OCI-LY3 (cell line): ENCODE measurements around the gene RHOA.
A peak's percentile ranks its signal among the peaks of the same experiment; 100 is the strongest.
"Not testable (repeated sequence)": the region's sequence is repeated elsewhere in the genome, so short reads cannot be mapped to it uniquely, and the experiment has no call there.

Experiments used
- H2AFZ ChIP-seq: fragments of 200-600, 300-600 bp; shearing (Covaris generic); 2 replicates; pipeline ENCODE4 v1.6.0; 2014; ENCODE audit warnings: antibody characterized with exemption, low read depth, low read length
- H3K27ac ChIP-seq: fragments of 200-600, 300-600 bp; sonication (generic); 2 replicates; pipeline ENCODE4 v1.5.1; 2014; ENCODE audit warnings: mild to moderate bottlenecking, low read length, moderate library complexity, mixed read lengths
- H3K27me3 ChIP-seq: fragments of 200-600, 300-600 bp; sonication (generic); 2 replicates; pipeline ENCODE4 v1.6.1; 2014; ENCODE audit warnings: low read depth, low read length, mixed read lengths
- H3K36me3 ChIP-seq: fragments of 200-600, 300-600 bp; sonication (generic); replicated peaks from 2 replicates; pipeline ENCODE3; 2014; ENCODE audit warnings: low read depth, low read length, mixed read lengths
- H3K4me1 ChIP-seq: fragments of 300-600, 200-600 bp; sonication (generic); 2 replicates; pipeline ENCODE4 v1.6.1; 2014; ENCODE audit warnings: low read length, mixed read lengths
- H3K4me2 ChIP-seq: fragments of 200-600, 300-600 bp; sonication (generic); 2 replicates; pipeline ENCODE4 v1.6.1; 2014; ENCODE audit warnings: low read length, mixed read lengths
- H3K4me3 ChIP-seq: fragments of 300-600, 200-600 bp; sonication (generic); 2 replicates; pipeline ENCODE4 v1.5.1; 2014; ENCODE audit warnings: antibody characterized with exemption, mild to moderate bottlenecking, low read length, moderate library complexity
- H3K79me2 ChIP-seq: fragments of 300-600, 200-600 bp; shearing (Covaris generic); 2 replicates; pipeline ENCODE4 v1.6.1; 2014; ENCODE audit warnings: mild to moderate bottlenecking, low read length, mixed read lengths
- H3K9ac ChIP-seq: fragments of 300-600, 200-600 bp; shearing (Covaris generic); 2 replicates; pipeline ENCODE4 v1.6.0; 2014; ENCODE audit warnings: mild to moderate bottlenecking, low read length, moderate library complexity
- H3K9me3 ChIP-seq: fragments of 200-600, 300-600 bp; shearing (Covaris generic); 2 replicates; pipeline ENCODE4 v1.6.1; 2014; ENCODE audit warnings: low read length, mixed read lengths; ENCODE audit not compliant: insufficient read depth
- H4K20me1 ChIP-seq: fragments of 200-600, 300-600 bp; sonication (generic); 2 replicates; pipeline ENCODE4 v1.6.1; 2016; ENCODE audit warnings: low read length, mixed read lengths; ENCODE audit not compliant: insufficient read depth
- EZH2phosphoT487 ChIP-seq: fragments of 200-600 bp; shearing (Covaris generic); IDR thresholded peaks from 2 replicates; pipeline ENCODE4 v1.6.1; 2018; ENCODE audit warnings: antibody characterized with exemption, mixed run types, low read depth
- TF ChIP-seq, protein P1 (sequence below): fragments of 200-600, 300-600 bp; sonication (generic); IDR thresholded peaks from 2 replicates; pipeline ENCODE4 v1.5.1; 2014; ENCODE audit warnings: antibody characterized with exemption, low read length, low read depth

RHOA gene

GRCh38 chr3:49362561-49362960 is 49.2 kb downstream of the RHOA start:
- H3K36me3 ChIP-seq, result peaks cover 45% of the 10 kb centered on the region
- H3K27ac ChIP-seq, result no peak overlapping the region
- peaks cover 45% of the 10 kb centered on the region for H3K79me2 ChIP-seq
- no peak for TF ChIP-seq EZH2phosphoT487
- TF ChIP-seq, protein P1, sequence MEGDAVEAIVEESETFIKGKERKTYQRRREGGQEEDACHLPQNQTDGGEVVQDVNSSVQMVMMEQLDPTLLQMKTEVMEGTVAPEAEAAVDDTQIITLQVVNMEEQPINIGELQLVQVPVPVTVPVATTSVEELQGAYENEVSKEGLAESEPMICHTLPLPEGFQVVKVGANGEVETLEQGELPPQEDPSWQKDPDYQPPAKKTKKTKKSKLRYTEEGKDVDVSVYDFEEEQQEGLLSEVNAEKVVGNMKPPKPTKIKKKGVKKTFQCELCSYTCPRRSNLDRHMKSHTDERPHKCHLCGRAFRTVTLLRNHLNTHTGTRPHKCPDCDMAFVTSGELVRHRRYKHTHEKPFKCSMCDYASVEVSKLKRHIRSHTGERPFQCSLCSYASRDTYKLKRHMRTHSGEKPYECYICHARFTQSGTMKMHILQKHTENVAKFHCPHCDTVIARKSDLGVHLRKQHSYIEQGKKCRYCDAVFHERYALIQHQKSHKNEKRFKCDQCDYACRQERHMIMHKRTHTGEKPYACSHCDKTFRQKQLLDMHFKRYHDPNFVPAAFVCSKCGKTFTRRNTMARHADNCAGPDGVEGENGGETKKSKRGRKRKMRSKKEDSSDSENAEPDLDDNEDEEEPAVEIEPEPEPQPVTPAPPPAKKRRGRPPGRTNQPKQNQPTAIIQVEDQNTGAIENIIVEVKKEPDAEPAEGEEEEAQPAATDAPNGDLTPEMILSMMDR, result no peak
- no peak overlapping the region for H3K4me3 ChIP-seq
- no peak overlapping the region for H2AFZ ChIP-seq
- H3K9me3 ChIP-seq, result no peaks in the 10 kb centered on the region
- H3K4me2 ChIP-seq, result no peak overlapping the region
- peaks cover 11% of the 10 kb centered on the region for H3K4me1 ChIP-seq
- H4K20me1 ChIP-seq, result peaks cover 4% of the 10 kb centered on the region; the same call in 1 of the 2 replicates
- no peak overlapping the region for H3K9ac ChIP-seq
- H3K27me3 ChIP-seq, result no peaks in the 10 kb centered on the region

DNA sequence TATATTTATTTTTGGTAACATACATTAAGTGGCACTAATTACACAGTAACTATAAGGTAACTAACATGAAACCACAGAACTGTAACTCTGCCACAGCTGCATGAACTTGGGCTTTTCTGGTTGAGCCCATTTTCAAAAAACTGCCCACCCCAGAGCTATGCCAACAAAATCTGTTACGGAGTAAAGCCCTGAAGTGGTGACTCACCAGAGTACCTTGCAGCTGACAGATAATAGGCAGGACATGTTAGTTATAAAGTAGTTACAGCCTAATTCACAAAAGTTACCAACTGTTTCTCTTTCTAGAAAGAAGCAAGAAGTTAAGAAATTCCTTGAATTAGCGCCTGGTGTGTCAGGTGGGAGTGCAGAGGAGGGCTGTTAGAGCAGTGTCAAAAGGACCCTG is 52.2 kb downstream of the RHOA start:
- no peak overlapping the region for H3K4me3 ChIP-seq
- H3K27ac ChIP-seq, result peak overlapping the region; percentile 81; the same call in 1 of the 2 replicates
- H3K79me2 ChIP-seq, result peaks cover 37% of the 10 kb centered on the region
- no peak overlapping the region for H3K9ac ChIP-seq
- no peak overlapping the region for H2AFZ ChIP-seq
- TF ChIP-seq, protein P1, result no peak
- TF ChIP-seq EZH2phosphoT487, result no peak
- no peaks in the 10 kb centered on the region for H3K9me3 ChIP-seq
- peaks cover 17% of the 10 kb centered on the region for H3K4me1 ChIP-seq
- H4K20me1 ChIP-seq, result no peaks in the 10 kb centered on the region
- no peaks in the 10 kb centered on the region for H3K27me3 ChIP-seq
- peaks cover 42% of the 10 kb centered on the region for H3K36me3 ChIP-seq
- H3K4me2 ChIP-seq, result no peak overlapping the region

- Histone ChIP-seq H3K79me2 (peaks cover 33% of the 10 kb centered on the region), H2AFZ (no peak overlapping the region; the same call in 1 of the 2 replicates), H3K27me3 (no peaks in the 10 kb centered on the region), H4K20me1 (no peaks in the 10 kb centered on the region), H3K9me3 (no peaks in the 10 kb centered on the region), H3K36me3 (peaks cover 43% of the 10 kb centered on the region), H3K4me2 (peak overlapping the region; percentile 94), H3K4me1 (peaks cover 17% of the 10 kb centered on the region), H3K9ac (peak overlapping the region; percentile 87), H3K4me3 (peak overlapping the region; percentile 99), H3K27ac (peak overlapping the region; percentile 81)
- TF ChIP-seq EZH2phosphoT487, result no peak
- TF ChIP-seq, protein P1, result no peak
Observed at GRCh38 chr3:49358884-49359225, 52.9 kb downstream of the RHOA start.

DNA sequence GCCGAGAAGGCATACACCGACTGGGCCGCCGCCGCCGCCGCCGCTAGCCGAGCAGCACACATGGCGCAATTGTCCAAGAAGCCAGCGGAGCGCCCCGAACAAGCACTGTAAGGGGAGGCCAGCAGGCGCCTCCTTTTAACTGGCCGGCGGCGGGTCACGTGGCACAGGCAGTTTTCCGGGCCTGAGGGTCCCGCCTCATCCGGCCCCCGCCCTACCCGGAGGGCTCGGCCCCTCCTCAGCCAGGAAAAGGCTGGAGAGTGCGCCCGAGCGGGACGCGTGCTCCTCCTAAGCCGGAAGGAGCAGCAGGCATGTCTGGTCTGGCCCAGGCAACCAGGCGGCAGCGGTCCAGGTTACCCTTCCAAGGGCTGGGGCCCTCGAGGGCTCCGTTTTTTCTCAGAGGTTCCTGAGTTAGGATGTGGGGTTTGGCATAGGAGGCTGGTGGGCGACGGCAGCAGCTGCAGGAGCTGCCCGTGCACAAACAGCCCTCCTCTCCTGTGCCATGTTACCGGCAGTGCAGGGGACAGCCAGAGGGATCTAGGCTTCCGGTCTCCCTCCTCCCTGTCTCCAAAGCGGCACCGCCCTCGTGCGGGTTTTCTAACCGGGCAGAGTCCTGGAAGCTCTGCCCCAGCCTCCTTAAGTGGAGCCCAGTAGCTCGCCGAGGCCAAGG is 53.4 kb downstream of the RHOA start, which contains the start of gene GPX1:
Gene GPX1, minus strand, starts transcription at position 137 of the 667 bp plus-strand sequence. Its CDS starts 75 bp downstream, at position 62.
- Histone ChIP-seq H2AFZ (no peak within 1 kb of the TSS; the same call in 1 of the 2 replicates), H3K27ac (peak within 1 kb of the TSS; percentile 81), H3K4me1 (peaks cover 17% of the 10 kb centered on the region), H3K4me3 (peak within 1 kb of the TSS; percentile 99), H3K9me3 (no peaks in the 10 kb centered on the region), H3K79me2 (peaks cover 28% of the 10 kb centered on the region), H3K4me2 (peak within 1 kb of the TSS; percentile 94), H3K27me3 (no peaks in the 10 kb centered on the region), H4K20me1 (no peaks in the 10 kb centered on the region), H3K36me3 (peaks cover 39% of the 10 kb centered on the region), H3K9ac (peak within 1 kb of the TSS; percentile 87)
- TF ChIP-seq, protein P1, result no peak
- no peak for TF ChIP-seq EZH2phosphoT487

GRCh38 chr3:49357443-49358216 is 54.1 kb downstream of the RHOA start:
- peak overlapping the region; percentile 81 for H3K27ac ChIP-seq
- not testable (repeated sequence) for H4K20me1 ChIP-seq, H3K9me3 ChIP-seq, H2AFZ ChIP-seq, H3K27me3 ChIP-seq
- H3K4me2 ChIP-seq, result peak overlapping the region; percentile 94
- H3K9ac ChIP-seq, result peak overlapping the region; percentile 87
- H3K79me2 ChIP-seq, result peaks cover 27% of the 10 kb centered on the region
- H3K36me3 ChIP-seq, result peaks cover 35% of the 10 kb centered on the region
- peak overlapping the region; percentile 99 for H3K4me3 ChIP-seq
- H3K4me1 ChIP-seq, result peaks cover 22% of the 10 kb centered on the region

GRCh38 chr3:49357095-49357442 is 54.7 kb downstream of the RHOA start:
- H3K27me3 ChIP-seq, result not testable (repeated sequence)

More at GRCh38 chr3:49357095-49357442, 54.7 kb downstream of the RHOA start:
- Histone ChIP-seq H3K4me3 (peak overlapping the region; percentile 99), H3K9ac (peak overlapping the region; percentile 87), H3K4me2 (peak overlapping the region; percentile 94), H3K79me2 (peaks cover 27% of the 10 kb centered on the region), H3K4me1 (peaks cover 28% of the 10 kb centered on the region), H3K36me3 (peaks cover 30% of the 10 kb centered on the region)
- not testable (repeated sequence) for H4K20me1 ChIP-seq, H2AFZ ChIP-seq, H3K9me3 ChIP-seq, H3K27ac ChIP-seq
